Mammary epithelial cell (primary cell): ENCODE results near the gene KCNJ13.

Experiments
- CTCF ChIP-seq, 2 donors: IDR thresholded peaks in 1 of 2; conservative IDR thresholded peaks in 1 of 2; 2 replicates each; pipeline ENCODE4 v1.5.1; 2011 to 2012; ENCODE audit warnings: inconsistent platforms in 2 of 2, low read length in 2 of 2, mild to moderate bottlenecking in 2 of 2, control low read depth in 1 of 2, low read depth in 1 of 2; ENCODE audit not compliant: insufficient read depth in 1 of 2; ENCODE audit errors: extremely low read depth in 1 of 2
- EZH2 ChIP-seq: IDR thresholded peaks from 2 replicates; pipeline ENCODE4 v1.6.1; 2012; ENCODE audit warnings: low read length, inconsistent platforms, borderline replicate concordance

- TF ChIP-seq CTCF (conservative IDR thresholded peaks at IDR 0.05 in 1 of 2, IDR thresholded peaks at IDR 0.05 in 1 of 2; ENCODE audit: extremely low read depth in 1 of 2, insufficient read depth in 1 of 2, low read depth in 1 of 2, low read length in 2 of 2), result no peak
- no peak for TF ChIP-seq EZH2
These were observed 53.3 kb downstream of the KCNJ13 start for GRCh38 chr2:232723027-232723426.
